ENCODE measurements around the gene ELF4. TPM values are rescaled to one million over a fixed set of nuclear protein-coding genes. Genes with fewer than 3 reads are reported as not detected.

ELF4 gene
- total and polyA plus RNA-seq, 10 of the 15 experiments (the other 5 are each of a cell fraction or from before 2014, with no cell fraction given), result 4.0 to 36.7 (median 22.6) TPM

- no peak overlapping the region for H3K9ac ChIP-seq (ENCODE audit: control insufficient read depth, insufficient read depth, low read length)
- no peaks in the 10 kb centered on the region for H3K9me3 ChIP-seq (replicated peaks; ENCODE audit: control insufficient read depth, insufficient read depth, low read length)
- H3K27ac ChIP-seq (ENCODE audit: control insufficient read depth, insufficient read depth), result no peak overlapping the region
- ATAC-seq (no peak), DNase-seq (ENCODE audit: low read depth, low spot score) (no peak), FAIRE-seq (no peak)
- intact Hi-C loops (cut with micrococcal nuclease; ENCODE audit: unreplicated experiment), result loop anchor here (5.0 kb wide), 1 partner anchor 113 kb away; no protein-coding TSS in a partner anchor
- no peaks in the 10 kb centered on the region for H4K20me1 ChIP-seq (ENCODE audit: control insufficient read depth, insufficient read depth)
- TF ChIP-seq ZBTB4 (CRISPR knock-in tag; IDR thresholded peaks at IDR 0.05), result no peak
- in situ Hi-C loops (cut with MboI), result no loop called here
- ChIA-PET RAD21 (ENCODE audit: unreplicated experiment) (interaction anchor here (1.7 kb wide), 1 partner anchor 114 kb away, joined by 4 read pairs; no protein-coding TSS in a partner anchor), CTCF (interaction anchor here (0.9 to 1.4 kb wide), 4 partner anchors 8 to 404 kb away, joined by 3 to 10 read pairs (median 4); no protein-coding TSS in a partner anchor), SMC1A (ENCODE audit: uncharacterized antibody, unreplicated experiment) (interaction anchor here (1.3 kb wide), 1 partner anchor 404 kb away, joined by 4 read pairs; no protein-coding TSS in a partner anchor), POLR2A (no interaction called here)
- H2AFZ ChIP-seq (ENCODE audit: control insufficient read depth, low read depth, low read length), result no peak overlapping the region
- no peaks in the 10 kb centered on the region for H3K27me3 ChIP-seq (replicated peaks in 1 of 2; ENCODE audit: control insufficient read depth in 2 of 2, insufficient read depth in 2 of 2, low read length in 1 of 2)
- H3K4me3 ChIP-seq, result no peak overlapping the region
- no peaks in the 10 kb centered on the region; a peak in 2 of 4 replicates for H3K36me3 ChIP-seq (ENCODE audit: control insufficient read depth in 2 of 2, insufficient read depth in 2 of 2, low read length in 1 of 2)
- no peaks in the 10 kb centered on the region for H3K79me2 ChIP-seq (ENCODE audit: control insufficient read depth, insufficient read depth, low read length)
- no peaks in the 10 kb centered on the region for H3K4me1 ChIP-seq (ENCODE audit: control insufficient read depth, insufficient read depth, low read length)
- 30% methylated on average over 2 of the region's 2 CpGs for WGBS (ENCODE audit: insufficient coverage, insufficient replicate concordance, low lambda C conversion rate, missing lambda C conversion rate)
- no TSS peak for BruUV-seq (replicated peaks)
- H3K4me2 ChIP-seq (ENCODE audit: control insufficient read depth, insufficient read depth), result no peak overlapping the region
Measured at GRCh38 chrX:130039847-130040246, 70.5 kb downstream of the ELF4 start.

GRCh38 chrX:130034178-130034577, 76.1 kb downstream of the ELF4 start:
- POLR2A ChIA-PET, result no interaction called here
- TF ChIP-seq TBL1XR1 (IDR thresholded peaks at IDR 0.05; ENCODE audit: low read depth, low read length), result no peak
- no peak for TF ChIP-seq SUPT20H (IDR thresholded peaks at IDR 0.05; ENCODE audit: borderline replicate concordance, control insufficient read depth, low read depth, low read length)
- no peak for TF ChIP-seq EZH2 (IDR thresholded peaks at IDR 0.05; ENCODE audit: borderline replicate concordance, control insufficient read depth, low read depth, low read length)
- no peak for TF ChIP-seq ZNF274 (IDR thresholded peaks at IDR 0.05; ENCODE audit: insufficient read depth, insufficient read length)
- no peak for TF ChIP-seq MEF2A (IDR thresholded peaks at IDR 0.05; ENCODE audit: insufficient read depth, low read depth, low read length)
- no peak for TF ChIP-seq IRF3 (IDR thresholded peaks at IDR 0.05)
- no peak for TF ChIP-seq PRDM15 (CRISPR knock-in tag; IDR thresholded peaks at IDR 0.05)

More at GRCh38 chrX:130034178-130034577, 76.1 kb downstream of the ELF4 start:
- no TSS peak for BruUV-seq (replicated peaks)
- FAIRE-seq (no peak), ATAC-seq (no peak), DNase-seq (ENCODE audit: low read depth, low spot score) (no peak)
- no peak overlapping the region for H3K27ac ChIP-seq (ENCODE audit: control insufficient read depth, insufficient read depth)
- no peaks in the 10 kb centered on the region for H3K9me3 ChIP-seq (replicated peaks; ENCODE audit: control insufficient read depth, insufficient read depth, low read length)
- no peak overlapping the region for H3K4me3 ChIP-seq
- H3K79me2 ChIP-seq (ENCODE audit: control insufficient read depth, insufficient read depth, low read length), result no peaks in the 10 kb centered on the region
- H3K4me1 ChIP-seq (ENCODE audit: control insufficient read depth, insufficient read depth, low read length), result no peaks in the 10 kb centered on the region
- no peaks in the 10 kb centered on the region; a peak in 2 of 4 replicates for H3K36me3 ChIP-seq (ENCODE audit: control insufficient read depth in 2 of 2, insufficient read depth in 2 of 2, low read length in 1 of 2)
- WGBS (ENCODE audit: insufficient coverage, insufficient replicate concordance, low lambda C conversion rate, missing lambda C conversion rate), result 52% methylated on average over 7 of the region's 7 CpGs
- H2AFZ ChIP-seq (ENCODE audit: control insufficient read depth, low read depth, low read length), result no peak overlapping the region
- ChIA-PET RAD21 (ENCODE audit: unreplicated experiment) (interaction anchor here (1.1 kb wide), 1 partner anchor 109 kb away, joined by 3 read pairs; no protein-coding TSS in a partner anchor), SMC1A (ENCODE audit: uncharacterized antibody, unreplicated experiment) (no interaction called here), CTCF (interaction anchor here (0.7 to 2.5 kb wide), 3 partner anchors 9 to 112 kb away, joined by 3 to 9 read pairs (median 6); no protein-coding TSS in a partner anchor)
- H3K9ac ChIP-seq (ENCODE audit: control insufficient read depth, insufficient read depth, low read length), result no peak overlapping the region
- intact Hi-C loops (cut with micrococcal nuclease; ENCODE audit: unreplicated experiment) (no loop called here), in situ Hi-C loops (cut with MboI) (no loop called here)
- H4K20me1 ChIP-seq (ENCODE audit: control insufficient read depth, insufficient read depth), result no peaks in the 10 kb centered on the region
- H3K27me3 ChIP-seq (replicated peaks in 1 of 2; ENCODE audit: control insufficient read depth in 2 of 2, insufficient read depth in 2 of 2, low read length in 1 of 2), result no peaks in the 10 kb centered on the region
- no peak overlapping the region for H3K4me2 ChIP-seq (ENCODE audit: control insufficient read depth, insufficient read depth)

Data from GM12878 (cell line).